ENCODE measurements around the gene KRTAP10-6. TPM values are rescaled to one million over a fixed set of nuclear protein-coding genes. Genes with fewer than 3 reads are reported as not detected.
"Not testable (repeated sequence)": the region's sequence is repeated elsewhere in the genome, so short reads cannot be mapped to it uniquely, and the experiment has no call there.

The KRTAP10-6 gene
- total RNA-seq, 2 experiments from 2014 or later = not detected

DNA sequence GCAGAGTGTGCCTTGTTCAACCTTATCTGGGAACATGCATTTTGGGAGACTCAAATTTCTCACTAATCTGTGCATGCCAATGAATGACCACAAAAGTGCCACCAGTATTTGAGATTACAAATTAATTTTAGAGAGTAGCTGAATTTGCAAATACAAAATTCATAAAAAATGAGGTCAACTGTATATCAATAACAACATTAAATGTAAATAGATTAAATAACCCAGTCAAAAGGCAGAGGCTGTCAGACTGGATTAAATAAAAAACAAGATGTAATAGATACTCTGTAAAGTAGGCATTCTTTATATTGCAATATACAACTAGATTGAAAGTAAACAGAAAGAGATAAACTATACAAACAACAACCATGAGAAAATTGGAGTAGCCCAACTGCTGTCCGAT is 28.2 kb downstream of the KRTAP10-6 start:
- no peaks in the 10 kb centered on the region for H3K27me3 Mint-ChIP-seq
- ChIA-PET POLR2A (interaction anchor here (0.7 kb wide), 1 partner anchor 24 kb away, joined by 3 read pairs; no protein-coding TSS in a partner anchor), CTCF (interaction anchor here (0.8 kb wide), 1 partner anchor 229 kb away, joined by 3 read pairs; no protein-coding TSS in a partner anchor)
- ATAC-seq (ENCODE audit: poor library complexity) = no peak
- Histone ChIP-seq H3K27me3 (ENCODE audit: control insufficient read depth in 1 of 2, insufficient read depth in 2 of 2, low read length in 2 of 2) (no peaks in the 10 kb centered on the region), H3K27ac (ENCODE audit: low read depth in 1 of 2, low read length in 2 of 2) (no peak overlapping the region), H3K36me3 (ENCODE audit: insufficient read depth, low read length) (no peaks in the 10 kb centered on the region), H3K4me3 (ENCODE audit: low read length) (no peak overlapping the region), H3K4me1 (ENCODE audit: insufficient read depth, low read length) (no peaks in the 10 kb centered on the region), H3K9me3 (ENCODE audit: control insufficient read depth in 1 of 2, insufficient read depth in 1 of 2, low read length in 2 of 2) (peaks cover 0 to 8% of the 10 kb centered on the region in 2 experiments)
- peaks cover 14% of the 10 kb centered on the region for H3K4me1 Mint-ChIP-seq (ENCODE audit: low read depth)
- DNase-seq = no peak
- H3K27ac Mint-ChIP-seq = no peak overlapping the region
- intact Hi-C loops (cut with DNase I, micrococcal nuclease) = no loop called here
- H3K9me3 Mint-ChIP-seq = peaks cover 15% of the 10 kb centered on the region
- no peak overlapping the region for H3K4me3 Mint-ChIP-seq
- TF ChIP-seq, protein P1, sequence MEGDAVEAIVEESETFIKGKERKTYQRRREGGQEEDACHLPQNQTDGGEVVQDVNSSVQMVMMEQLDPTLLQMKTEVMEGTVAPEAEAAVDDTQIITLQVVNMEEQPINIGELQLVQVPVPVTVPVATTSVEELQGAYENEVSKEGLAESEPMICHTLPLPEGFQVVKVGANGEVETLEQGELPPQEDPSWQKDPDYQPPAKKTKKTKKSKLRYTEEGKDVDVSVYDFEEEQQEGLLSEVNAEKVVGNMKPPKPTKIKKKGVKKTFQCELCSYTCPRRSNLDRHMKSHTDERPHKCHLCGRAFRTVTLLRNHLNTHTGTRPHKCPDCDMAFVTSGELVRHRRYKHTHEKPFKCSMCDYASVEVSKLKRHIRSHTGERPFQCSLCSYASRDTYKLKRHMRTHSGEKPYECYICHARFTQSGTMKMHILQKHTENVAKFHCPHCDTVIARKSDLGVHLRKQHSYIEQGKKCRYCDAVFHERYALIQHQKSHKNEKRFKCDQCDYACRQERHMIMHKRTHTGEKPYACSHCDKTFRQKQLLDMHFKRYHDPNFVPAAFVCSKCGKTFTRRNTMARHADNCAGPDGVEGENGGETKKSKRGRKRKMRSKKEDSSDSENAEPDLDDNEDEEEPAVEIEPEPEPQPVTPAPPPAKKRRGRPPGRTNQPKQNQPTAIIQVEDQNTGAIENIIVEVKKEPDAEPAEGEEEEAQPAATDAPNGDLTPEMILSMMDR (IDR thresholded peaks at IDR 0.05) = no peak
- peaks cover 24% of the 10 kb centered on the region for H3K36me3 Mint-ChIP-seq (ENCODE audit: low read depth)

DNA sequence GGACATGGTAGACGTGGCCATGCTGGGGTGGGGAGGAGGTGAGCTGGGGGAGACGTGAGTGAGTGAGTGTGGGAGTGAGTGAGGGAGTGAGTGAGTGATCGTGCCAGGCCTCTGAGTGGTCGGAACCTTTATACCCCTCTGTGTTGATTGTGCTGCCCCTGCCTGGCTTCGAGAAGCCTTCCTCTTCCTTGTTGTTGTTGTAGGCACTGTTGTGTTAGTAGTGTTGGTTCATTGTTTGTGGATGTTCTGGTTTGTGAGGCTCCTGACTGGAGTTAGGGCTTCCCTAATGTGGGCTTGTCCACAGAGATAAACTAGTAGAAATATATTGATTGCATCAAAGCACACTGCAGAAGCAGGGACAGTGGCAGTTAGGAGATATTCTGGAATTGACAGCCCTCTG is 33.6 kb downstream of the KRTAP10-6 start, which contains the start of gene KRTAP10-3:
TSS of gene KRTAP10-3 (minus strand) at position 101 of the 400 bp plus-strand sequence. CDS start at position 21, 80 bp downstream.
- intact Hi-C loops (cut with DNase I, micrococcal nuclease) = no loop called here
- Mint-ChIP-seq H3K27ac (no peak within 1 kb of the TSS), H3K4me3 (no peak within 1 kb of the TSS), H3K27me3 (no peaks in the 10 kb centered on the region), H3K4me1 (ENCODE audit: low read depth) (no peaks in the 10 kb centered on the region), H3K36me3 (ENCODE audit: low read depth) (peaks cover 24% of the 10 kb centered on the region), H3K9me3 (peaks cover 12% of the 10 kb centered on the region)
- POLR2A ChIA-PET = no interaction called here
- peaks cover 0 to 4% of the 10 kb centered on the region in 2 experiments for H3K27me3 ChIP-seq (ENCODE audit: control insufficient read depth in 1 of 2, insufficient read depth in 2 of 2, low read length in 2 of 2)
- no peaks in the 10 kb centered on the region for H3K4me1 ChIP-seq (ENCODE audit: insufficient read depth, low read length)
- ATAC-seq (ENCODE audit: poor library complexity) (no peak), DNase-seq (no peak)
- TF ChIP-seq, protein P1 (IDR thresholded peaks at IDR 0.05) = no peak
- no peak within 1 kb of the TSS for H3K4me3 ChIP-seq (ENCODE audit: low read length)
- peaks cover 5 to 21% of the 10 kb centered on the region in 2 experiments for H3K9me3 ChIP-seq (ENCODE audit: control insufficient read depth in 1 of 2, insufficient read depth in 1 of 2, low read length in 2 of 2)
- no peak within 1 kb of the TSS for H3K27ac ChIP-seq (ENCODE audit: low read depth in 1 of 2, low read length in 2 of 2)
- CTCF ChIA-PET = no interaction called here
- no peaks in the 10 kb centered on the region for H3K36me3 ChIP-seq (ENCODE audit: insufficient read depth, low read length)

DNA sequence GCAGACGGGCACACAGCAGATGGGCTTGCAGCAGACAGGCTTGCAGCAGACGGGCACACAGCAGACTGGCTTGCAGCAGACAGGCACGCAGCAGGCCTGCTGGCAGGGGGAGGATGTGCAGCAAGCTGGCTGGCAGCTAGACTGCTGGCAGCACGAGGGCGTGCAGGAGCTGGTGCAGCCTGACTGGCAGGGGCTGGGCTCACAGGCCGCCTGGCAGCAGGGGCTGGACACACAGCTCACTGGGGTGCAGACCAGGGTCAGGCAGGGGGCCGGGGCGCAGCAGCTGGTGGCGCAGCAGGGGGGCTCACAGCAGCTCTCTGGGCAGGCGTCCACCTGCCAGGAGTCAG is 34.0 kb downstream of the KRTAP10-6 start:
- CTCF ChIA-PET; POLR2A ChIA-PET; H3K4me1 Mint-ChIP-seq (ENCODE audit: low read depth); DNase-seq; H3K4me3 Mint-ChIP-seq; H3K4me3 ChIP-seq (ENCODE audit: low read length); H3K27ac Mint-ChIP-seq; H3K27me3 Mint-ChIP-seq; H3K27ac ChIP-seq (ENCODE audit: low read depth in 1 of 2, low read length in 2 of 2); H3K27me3 ChIP-seq (ENCODE audit: control insufficient read depth in 1 of 2, insufficient read depth in 2 of 2, low read length in 2 of 2); intact Hi-C loops (cut with DNase I, micrococcal nuclease); H3K4me1 ChIP-seq (ENCODE audit: insufficient read depth, low read length); H3K36me3 ChIP-seq (ENCODE audit: insufficient read depth, low read length); ATAC-seq (ENCODE audit: poor library complexity): not testable (repeated sequence)
- Mint-ChIP-seq H3K36me3 (ENCODE audit: low read depth) (peaks cover 26% of the 10 kb centered on the region), H3K9me3 (peaks cover 15% of the 10 kb centered on the region)
- peaks cover 5 to 21% of the 10 kb centered on the region in 2 experiments for H3K9me3 ChIP-seq (ENCODE audit: control insufficient read depth in 1 of 2, insufficient read depth in 1 of 2, low read length in 2 of 2)

All from CD4-positive, alpha-beta T cell (primary cell).